Measurements from ENCODE around the gene PPARA. TPM values are rescaled to one million over a fixed set of nuclear protein-coding genes. Genes with fewer than 3 reads are reported as not detected.

PPARA gene
- total and polyA plus RNA-seq, 2 experiments from 2014 or later: 4.7 to 12.6 TPM

MicroRNAs within 50 kb of the gene (microRNA counts, 767-probe panel; counts per million panel counts)
- not detected for microRNA hsa-let-7b-5p

Other genes starting within 250 kb of the PPARA start
- gene WNT7B, start 173.4 kb upstream of the PPARA start, total RNA-seq (2014; rRNA removed; shearing (Covaris generic)): 0.10 and 3.0 TPM in 2 replicates
- 0.17 TPM in 1 of 2 replicates, not detected in the other for gene WNT7B, start 173.4 kb upstream of the PPARA start, polyA plus RNA-seq (2016; fragmentation: Nextera tagmentation; extraction: Ambion mirVana)
- 14.5 and 14.8 TPM in 2 replicates for gene CDPF1, start 99.8 kb downstream of the PPARA start, total RNA-seq (2014; rRNA removed; shearing (Covaris generic))
- 10.1 and 11.3 TPM in 2 replicates for gene CDPF1, start 99.8 kb downstream of the PPARA start, polyA plus RNA-seq (2016; fragmentation: Nextera tagmentation; extraction: Ambion mirVana)
- not detected in 2 replicates for gene PKDREJ, start 112.8 kb downstream of the PPARA start, total RNA-seq (2014; rRNA removed; shearing (Covaris generic))
- 0.03 TPM in 1 of 2 replicates, not detected in the other for gene PKDREJ, start 112.8 kb downstream of the PPARA start, polyA plus RNA-seq (2016; fragmentation: Nextera tagmentation; extraction: Ambion mirVana)
- gene TTC38, start 117.5 kb downstream of the PPARA start, total RNA-seq (2014; rRNA removed; shearing (Covaris generic)): 38.6 and 46.6 TPM in 2 replicates
- 11.1 and 11.8 TPM in 2 replicates for gene TTC38, start 117.5 kb downstream of the PPARA start, polyA plus RNA-seq (2016; fragmentation: Nextera tagmentation; extraction: Ambion mirVana)
- 25.1 and 26.3 TPM in 2 replicates for gene GTSE1, start 146.3 kb downstream of the PPARA start, total RNA-seq (2014; rRNA removed; shearing (Covaris generic))
- 28.6 TPM in 2 replicates for gene GTSE1, start 146.3 kb downstream of the PPARA start, polyA plus RNA-seq (2016; fragmentation: Nextera tagmentation; extraction: Ambion mirVana)
- 58.7 and 70.4 TPM in 2 replicates for gene TRMU, start 185.2 kb downstream of the PPARA start, total RNA-seq (2014; rRNA removed; shearing (Covaris generic))
- 40.3 and 48.3 TPM in 2 replicates for gene TRMU, start 185.2 kb downstream of the PPARA start, polyA plus RNA-seq (2016; fragmentation: Nextera tagmentation; extraction: Ambion mirVana)

Data from GM23338 (cell line).